NCI-H1048 (cell line): ENCODE measurements around the gene EMILIN2.

Source experiments
- DNase-seq: peaks from one replicate; lab custom pipeline; 2025; lab: John Stamatoyannopoulos, UW

EMILIN2 gene

DNA sequence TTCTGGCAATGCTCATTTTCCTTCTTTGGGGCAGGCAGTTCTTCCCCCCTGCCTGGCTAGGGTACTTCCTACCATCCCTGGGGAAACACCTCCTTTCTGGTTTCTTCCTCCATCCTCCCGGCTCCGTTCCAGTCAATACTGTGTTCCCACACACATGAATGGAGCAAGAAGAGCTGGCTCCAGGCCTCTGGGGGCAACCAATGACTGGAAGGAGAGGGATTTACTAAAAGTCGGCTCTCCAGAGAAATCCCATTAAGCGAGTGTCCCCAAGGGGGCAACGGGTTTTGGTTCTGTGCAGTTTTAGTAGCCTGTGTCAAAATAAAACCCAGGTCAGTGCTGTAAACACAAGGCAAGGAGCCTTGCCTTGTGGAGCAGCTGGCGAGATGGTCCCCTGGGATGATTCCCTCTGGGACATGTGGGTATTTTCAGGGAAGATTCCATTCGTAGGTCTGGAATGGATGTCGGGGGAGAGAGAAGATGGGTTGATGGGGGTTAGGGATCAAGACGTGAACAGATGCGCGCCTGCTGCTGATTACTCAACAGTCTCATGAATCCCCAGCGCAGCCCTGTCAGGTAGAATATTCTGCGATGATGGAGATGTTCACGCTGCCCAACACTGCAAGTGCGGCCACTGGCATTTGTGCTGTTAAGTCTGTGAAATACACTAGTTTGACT is 32.0 kb downstream of the EMILIN2 start:
- no peak for DNase-seq

DNA sequence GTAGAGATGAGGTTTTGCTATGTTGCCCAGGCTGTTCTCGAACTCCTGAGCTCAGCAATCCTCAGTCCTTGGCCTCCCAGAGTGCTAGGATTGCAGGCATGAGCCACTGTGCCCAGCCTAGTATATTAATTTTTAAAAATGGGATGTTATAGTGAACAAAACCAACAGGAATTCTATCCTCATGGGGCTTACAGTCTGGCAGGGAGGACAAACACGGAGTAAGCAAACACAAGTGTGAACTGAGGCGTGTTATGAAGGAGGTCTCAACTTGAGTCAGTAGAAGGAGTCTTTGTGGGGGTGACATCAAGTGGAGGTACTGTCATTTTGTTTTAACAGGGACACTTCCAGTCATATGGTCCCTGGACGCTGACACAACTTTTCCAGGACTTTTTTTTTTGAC is 33.1 kb downstream of the EMILIN2 start:
- no peak for DNase-seq

DNA sequence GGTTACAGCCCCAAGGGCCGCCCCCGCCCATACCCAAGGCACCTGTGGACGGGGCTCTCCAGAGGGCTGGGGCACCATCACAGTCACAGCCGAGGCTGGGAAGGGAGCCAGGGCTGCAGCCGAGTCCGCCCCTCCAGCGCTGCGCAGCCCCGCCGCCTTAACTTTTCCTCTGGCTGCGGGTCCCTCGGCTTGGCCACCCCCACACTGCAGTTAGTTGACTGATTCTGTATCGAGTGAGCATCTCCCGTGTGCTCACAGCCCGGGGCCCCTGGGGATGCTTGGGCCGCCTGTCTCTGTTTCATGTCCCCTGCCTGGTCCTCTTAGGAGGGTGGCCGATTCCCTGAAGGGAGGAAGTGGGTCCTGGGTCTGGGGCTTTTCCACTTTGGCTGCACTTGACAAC is 33.7 kb downstream of the EMILIN2 start:
- no peak for DNase-seq

DNA sequence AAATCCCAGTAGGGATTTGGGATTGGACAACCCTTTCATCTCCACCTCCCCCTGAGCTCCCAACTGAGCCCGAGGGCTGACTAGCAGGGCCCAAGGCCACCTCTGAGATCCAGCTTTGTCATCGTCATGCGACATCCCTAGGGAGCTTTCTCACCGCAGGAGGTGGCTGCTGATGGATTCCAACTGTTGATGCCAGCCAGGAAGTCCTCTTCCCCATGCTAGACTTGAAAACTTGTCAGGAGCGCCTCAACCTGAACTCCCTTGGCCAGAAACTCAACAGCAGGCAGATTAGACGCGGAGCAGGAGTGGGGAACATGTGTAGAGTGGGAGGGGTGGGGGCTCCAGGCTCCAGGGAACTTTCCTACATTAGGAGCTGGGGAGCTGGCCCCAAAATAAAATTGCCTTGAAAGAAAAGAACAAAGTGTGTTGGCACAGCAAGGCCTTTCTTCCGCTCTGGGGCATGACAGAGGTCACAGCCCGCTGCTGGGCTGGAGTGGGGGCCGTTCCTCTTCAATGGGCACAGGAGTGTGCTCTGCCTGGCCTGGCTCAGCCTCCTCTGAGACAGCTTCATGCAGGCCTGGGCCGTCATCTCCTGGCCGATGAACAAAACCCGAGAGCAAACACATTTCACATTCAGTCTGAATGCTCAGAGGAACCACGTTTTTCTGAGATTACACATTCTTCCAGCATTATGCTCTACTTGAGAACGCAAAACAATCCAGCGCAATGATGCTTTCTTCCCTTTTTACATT is 34.5 kb downstream of the EMILIN2 start:
- DNase-seq: no peak

DNA sequence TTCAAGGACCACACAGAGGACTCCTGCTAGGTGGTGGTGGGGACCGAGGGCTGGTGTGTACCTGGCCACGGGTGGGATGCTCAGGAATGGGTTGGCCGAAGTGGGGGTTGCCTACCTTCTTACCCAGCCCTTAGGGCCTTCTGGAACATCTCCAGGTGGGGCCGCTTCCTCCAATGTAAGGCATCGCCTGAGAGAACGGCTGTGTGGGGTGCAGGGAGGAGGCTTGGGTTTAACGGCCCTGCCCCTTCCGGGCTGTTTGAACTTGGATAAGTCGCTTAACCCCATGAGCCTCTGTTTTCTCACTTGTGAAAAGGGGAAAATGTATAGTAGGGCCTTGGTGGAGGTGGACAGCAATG is 35.0 kb downstream of the EMILIN2 start:
- no peak for DNase-seq

DNA sequence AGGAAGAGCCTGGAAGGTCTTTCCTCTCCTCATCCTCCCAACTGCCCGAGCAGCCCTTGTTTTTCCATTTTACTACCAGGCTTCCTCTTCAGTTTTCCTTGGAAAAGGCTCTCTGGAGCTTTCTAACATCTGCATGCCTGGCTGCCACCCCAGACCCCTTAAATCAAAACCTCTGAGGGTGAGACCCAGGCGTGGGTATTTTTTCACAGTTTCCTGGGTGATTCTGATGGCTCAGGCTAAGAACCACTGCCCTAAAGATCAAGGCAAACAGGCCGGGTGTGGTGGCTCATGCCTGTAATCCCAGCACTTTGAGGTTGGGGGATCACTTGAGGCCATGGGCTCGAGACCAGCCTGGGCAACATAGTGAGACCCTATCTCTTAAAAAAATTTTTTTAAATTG is 35.4 kb downstream of the EMILIN2 start:
- DNase-seq: no peak

DNA sequence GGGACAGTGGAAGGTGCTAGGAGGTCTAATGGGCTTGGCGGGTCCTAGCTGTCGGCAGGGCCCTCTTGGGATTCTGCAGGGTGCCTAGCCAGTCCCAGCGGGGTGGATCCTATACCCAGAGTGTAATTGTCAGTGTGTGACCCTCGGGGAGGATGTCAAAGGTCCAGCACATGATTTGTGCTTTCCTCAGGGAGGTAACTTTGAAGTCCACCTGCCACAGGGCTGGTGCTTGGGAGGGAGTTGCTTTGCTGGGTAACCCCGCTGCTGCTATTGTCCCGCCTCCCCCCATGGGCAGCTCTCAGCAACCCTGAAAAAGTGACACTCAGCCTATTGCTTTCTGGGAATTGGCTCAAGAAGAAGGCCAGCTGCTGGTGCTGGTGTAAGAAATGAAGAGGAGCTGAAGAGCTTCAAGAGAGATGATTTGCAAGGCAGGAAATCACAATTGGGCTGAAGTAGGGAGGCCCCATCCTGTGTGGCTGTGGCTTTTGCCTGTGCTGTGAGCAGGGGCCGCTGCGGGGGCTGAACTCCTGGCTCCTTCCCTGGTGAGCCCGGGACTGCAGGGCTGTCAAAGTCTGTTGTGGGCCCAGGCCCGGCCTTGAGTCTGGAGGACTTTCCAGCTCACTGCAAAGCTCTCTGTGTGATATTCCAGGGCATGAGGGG is 36.4 kb downstream of the EMILIN2 start:
- no peak for DNase-seq

DNA sequence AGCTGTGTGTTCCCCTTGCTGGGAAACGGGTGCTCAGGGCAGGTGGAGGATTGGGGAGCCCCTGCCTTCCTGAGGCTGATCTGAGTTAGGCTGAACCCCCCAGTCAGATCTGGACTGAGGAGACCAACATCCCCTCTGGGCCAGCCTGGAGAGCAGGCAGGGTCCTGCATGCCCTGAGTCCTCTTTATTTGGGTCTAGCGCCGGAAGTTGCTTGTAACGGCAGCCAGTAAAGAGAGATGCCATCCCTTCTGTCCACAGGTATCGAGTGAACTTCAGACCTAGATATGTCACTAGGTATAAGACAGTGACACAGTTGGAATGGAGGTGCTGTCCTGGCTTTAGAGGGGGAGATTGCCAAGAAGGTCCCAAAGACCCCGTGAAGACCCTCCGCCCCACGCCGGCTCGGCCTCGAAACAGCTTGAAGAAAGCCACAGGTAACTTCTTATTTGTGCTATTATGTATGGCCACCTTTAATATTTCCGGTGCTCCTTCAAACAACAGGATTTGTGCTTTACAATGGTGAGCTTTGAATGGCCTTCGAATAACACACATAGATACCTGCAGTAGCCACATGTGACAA is 38.0 kb downstream of the EMILIN2 start:
- no peak for DNase-seq

DNA sequence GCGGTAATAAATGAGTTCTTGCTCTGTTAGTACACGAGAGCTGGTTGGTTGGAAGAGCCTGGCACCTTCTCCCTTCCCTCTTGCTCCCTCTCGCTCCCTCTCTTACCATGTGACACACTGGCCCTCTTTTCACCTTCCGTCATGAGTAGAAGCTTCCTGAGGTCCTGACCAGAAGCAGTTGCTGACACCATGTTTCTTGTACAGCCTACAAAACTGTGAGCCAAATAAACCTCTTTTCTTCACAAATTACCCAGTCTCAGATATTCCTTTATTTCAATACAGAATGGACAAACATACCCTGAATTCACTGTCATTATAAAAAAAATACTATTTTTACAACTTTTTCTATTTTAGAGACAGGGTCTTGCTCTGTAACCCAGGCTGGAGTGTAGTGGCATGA is 40.7 kb downstream of the EMILIN2 start:
- DNase-seq: no peak

DNA sequence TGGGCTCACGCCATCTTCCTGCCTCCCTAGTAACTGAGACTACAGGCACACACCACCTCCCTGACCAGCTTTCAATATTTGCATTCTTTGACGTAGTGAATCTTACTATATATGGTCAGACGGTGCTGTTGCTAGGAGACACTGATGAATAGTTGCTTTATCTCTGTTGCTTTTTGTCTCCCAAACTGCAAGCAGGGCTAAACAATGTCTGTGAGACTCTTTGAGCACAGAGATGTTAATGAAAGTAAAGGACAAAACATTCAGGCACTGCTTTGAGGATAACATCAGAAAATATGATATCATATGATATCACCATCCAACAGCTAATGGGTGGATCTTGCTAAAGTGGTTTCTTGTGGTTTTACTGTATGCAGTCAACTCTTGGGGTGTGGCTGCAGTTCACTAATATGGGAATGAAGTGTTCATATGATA is 43.0 kb downstream of the EMILIN2 start:
- DNase-seq: no peak

DNA sequence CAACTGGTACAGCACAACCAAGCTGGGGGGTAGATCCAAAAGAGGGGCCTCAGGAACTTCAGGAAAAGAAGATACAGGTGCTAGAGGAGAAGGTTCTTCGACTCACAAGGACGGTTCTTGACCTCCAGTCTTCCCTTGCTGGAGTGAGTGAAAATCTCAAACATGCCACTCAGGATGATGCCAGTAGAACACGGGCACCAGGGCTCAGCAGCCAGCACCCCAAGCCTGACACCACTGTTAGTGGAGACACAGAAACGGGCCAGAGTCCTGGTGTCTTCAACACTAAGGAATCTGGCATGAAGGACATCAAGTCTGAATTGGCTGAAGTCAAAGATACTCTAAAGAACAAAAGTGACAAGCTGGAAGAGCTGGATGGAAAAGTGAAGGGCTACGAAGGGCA is 43.8 kb downstream of the EMILIN2 start:
- DNase-seq: no peak

DNA sequence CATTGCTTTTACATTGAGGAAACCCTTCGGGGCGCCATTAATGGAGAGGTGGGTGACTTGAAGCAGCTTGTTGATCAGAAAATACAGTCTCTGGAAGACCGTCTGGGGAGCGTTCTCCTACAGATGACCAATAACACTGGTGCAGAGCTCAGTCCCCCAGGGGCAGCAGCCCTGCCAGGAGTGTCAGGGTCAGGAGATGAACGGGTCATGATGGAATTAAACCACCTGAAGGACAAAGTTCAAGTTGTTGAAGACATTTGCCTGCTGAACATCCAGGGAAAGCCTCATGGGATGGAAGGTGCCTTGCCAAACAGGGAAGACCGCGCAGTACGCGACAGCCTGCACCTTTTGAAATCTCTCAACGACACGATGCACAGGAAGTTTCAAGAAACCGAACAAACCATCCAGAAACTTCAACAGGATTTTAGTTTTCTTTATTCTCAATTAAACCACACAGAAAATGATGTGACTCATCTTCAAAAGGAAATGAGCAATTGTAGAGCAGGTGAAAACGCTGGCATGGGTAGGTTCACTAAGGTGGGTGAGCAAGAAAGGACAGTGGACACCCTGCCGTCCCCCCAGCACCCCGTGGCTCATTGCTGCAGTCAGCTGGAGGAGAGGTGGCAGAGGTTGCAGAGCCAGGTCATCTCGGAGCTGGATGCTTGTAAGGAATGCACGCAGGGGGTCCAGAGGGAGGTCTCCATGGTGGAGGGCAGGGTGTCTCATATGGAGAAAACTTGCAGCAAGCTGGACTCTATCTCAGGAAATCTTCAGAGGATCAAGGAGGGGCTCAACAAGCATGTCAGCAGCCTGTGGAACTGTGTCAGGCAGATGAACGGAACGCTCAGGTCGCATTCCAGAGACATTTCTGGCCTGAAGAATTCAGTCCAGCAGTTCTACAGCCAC is 45.0 kb downstream of the EMILIN2 start:
- DNase-seq: no peak

DNA sequence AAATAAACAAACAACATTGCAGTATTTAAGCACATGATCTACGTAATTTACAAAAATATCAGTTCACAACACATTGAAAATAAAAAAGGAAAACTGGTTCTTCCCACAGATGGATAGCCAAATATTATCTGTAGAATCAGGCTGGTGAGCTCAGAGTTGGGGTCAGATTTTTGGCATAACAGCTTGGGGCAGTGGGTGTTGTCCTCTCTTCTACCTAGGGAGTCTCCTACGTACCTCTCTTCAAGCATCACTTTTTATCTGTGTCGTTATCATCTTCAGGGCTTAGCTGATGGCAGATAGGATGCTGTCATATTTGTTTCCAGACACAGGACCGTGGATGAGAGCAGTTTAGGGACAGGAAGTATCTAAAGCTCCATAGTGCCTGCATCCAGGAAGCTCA is 46.2 kb downstream of the EMILIN2 start:
- no peak for DNase-seq

DNA sequence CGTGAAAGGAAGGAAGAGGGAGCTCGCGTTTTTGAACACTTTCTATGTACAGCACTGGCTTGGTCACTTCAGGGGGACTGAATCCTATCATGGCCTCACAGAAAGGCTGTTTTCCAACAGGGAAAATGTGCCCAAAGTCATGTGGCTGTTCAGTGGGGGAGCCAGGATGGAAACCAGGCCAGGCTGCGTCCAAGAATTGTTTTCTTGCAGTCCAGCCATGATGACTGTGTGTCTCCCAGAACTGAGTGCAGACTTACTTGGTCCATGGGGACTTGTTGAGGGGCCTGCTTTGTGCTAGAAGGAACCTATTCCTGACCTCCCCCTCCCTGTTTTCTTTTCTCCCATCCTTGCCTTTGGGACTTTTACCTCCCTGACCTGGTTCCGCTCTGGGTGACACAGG is 46.9 kb downstream of the EMILIN2 start:
- DNase-seq: no peak

DNA sequence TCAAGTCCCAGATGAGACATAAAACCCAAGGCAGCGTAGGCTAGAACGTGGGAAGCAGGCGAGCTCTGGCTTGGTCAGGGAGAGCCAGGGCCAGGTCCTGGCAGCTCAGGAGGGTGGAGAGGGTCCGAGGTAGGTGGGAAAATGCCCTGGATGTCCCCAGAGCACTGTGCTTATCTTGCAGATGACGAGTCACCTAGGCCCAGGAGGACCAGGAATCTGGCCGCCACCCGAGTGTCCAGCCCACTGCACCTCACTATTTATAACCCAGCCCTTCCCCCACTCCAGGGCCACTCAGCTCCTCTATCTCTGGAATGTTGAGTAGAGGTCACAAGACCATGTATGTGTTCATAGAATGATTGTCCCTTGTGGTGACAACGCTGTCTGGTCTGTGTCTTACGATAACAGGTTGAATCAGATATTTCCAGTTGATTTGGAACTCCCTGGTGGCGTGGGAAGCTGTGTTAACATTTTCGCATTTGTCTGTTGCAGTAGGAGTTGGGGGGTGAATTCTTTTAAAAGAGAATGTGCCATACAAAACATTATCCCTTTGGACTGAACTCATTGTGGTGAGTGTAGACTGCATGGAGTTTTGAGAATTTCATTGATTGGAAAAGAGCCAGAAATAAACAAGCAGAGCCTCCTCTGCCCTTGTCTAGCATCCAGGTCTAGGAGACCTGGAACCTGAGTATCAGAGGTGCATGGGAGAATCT is 47.5 kb downstream of the EMILIN2 start:
- no peak for DNase-seq

DNA sequence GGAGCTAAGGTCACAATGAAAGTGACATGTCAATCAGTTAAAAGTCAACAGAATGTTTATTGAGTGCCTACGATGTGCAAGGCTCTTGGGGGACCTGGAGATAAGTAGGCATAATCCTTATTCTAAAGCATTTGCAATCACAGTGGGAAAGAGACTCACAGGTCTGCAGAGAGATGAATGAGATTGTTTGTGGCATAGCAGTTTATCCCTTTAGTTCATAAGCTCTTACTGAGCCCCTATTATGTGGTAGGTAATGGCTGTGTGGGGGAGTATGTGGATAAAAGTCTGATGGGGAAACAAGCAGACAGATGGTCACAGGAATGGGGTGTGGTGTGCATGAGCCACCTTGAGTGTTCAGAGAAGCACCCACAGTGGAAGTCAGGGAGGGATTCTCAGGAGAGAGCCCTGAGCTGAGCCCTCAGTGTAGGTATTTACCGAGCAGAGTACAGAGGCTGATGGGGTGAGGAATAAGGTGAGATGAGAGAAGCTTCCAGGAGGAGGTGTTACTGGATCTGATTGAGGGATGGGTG is 48.1 kb downstream of the EMILIN2 start:
- DNase-seq: no peak

DNA sequence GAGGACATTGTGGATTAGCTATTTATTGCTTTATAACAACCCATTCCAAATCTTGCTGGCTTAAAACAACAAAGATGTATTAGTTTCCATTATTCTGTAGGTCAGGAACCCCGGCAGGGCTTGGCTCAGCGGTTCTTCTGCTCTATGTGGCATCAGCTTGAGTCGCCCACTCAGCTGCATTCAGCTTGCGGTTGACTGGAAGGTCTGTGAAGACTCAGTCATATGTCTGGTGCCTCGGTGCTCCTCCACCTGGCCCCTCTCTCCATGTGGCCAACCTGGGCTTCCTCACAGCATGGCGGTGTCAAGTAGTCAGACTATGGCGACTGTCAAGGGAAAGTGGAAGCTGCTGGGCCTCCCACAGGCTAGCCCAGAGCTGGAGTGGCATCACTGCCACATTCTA is 48.6 kb downstream of the EMILIN2 start:
- no peak for DNase-seq

DNA sequence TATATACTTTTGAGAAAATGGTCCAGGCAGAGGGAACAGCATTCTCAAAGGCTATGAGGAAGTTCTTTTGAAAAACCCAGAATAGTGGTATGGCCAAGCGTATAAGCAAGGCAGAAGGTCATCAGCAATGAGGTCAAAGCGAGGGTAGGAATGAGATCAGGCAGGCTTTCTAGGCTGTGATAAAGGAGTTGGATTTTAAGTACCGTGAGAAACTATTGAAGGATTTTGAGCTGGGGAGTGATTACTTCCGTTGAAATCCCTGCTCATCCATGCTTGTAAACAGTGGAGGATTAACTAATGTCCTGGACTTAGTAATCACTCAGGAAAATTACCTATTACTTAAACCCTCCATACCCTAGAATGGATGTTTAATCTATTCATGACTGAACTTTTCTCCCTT is 50.2 kb downstream of the EMILIN2 start:
- DNase-seq: no peak

DNA sequence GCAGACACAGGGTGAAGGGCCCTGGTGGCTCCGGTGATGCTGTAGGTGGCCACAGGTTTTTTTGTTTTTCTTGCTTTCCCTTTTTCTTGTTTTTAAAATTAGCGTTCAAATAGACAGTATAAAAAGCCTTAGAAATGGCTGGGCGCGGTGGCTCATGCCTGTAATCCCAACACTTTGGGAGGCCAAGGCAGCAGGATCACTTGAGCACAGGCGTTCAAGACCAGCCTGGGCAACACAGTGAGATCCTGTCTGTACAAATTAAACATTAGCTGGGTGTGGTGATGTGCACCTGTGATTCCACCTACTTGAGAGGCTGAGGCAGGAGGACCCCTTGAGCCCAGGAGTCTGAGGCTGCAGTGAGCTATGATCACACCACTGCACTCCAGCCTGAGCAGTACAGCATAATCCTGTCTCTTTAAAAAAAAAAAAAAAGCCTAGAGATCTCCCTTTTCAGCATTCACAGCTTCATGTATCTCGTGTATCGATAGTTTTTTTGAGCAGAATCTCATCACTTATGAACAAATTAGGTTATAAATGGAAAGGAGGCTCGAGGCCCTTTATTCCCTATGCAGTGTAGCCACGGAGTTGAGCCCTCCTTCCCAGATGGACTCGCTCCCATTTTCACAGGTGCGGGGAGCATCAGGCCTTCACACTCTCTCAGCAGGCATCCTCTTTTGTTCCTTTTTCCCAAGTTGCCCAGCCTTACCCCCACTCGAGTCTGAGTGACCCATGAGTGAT is 50.8 kb downstream of the EMILIN2 start:
- DNase-seq: no peak

DNA sequence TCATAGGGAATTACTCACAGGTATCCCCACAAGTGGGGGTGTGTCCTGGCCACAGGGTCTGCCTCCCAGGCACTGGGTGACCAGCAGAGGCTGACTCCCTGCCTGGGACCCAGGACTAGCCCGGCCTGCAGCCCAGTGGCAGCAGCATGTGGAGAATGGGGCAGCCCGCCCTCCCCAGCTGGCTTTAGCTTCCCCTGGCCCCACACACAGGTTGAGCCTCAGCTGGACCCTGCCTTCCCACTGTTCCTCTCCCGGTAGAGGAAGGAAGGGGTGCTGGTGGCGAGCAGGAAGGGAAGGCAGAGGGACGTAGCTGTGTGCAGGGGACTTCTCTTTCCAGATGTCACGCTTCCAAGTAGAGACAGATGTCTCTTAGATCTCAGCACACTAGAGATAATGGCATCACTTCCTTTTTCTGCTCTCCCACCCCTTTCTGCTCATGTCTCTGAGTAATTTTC is 51.4 kb downstream of the EMILIN2 start:
- DNase-seq: no peak
